ENCODE measurements around the gene KIF22. TPM values are rescaled to one million over a fixed set of nuclear protein-coding genes. Genes with fewer than 3 reads are reported as not detected.

KIF22 gene
- total and polyA plus RNA-seq, 9 of the 15 experiments (the other 6 are each of a cell fraction or from before 2014, with no cell fraction given): 8.7 to 232 (median 131) TPM

DNA sequence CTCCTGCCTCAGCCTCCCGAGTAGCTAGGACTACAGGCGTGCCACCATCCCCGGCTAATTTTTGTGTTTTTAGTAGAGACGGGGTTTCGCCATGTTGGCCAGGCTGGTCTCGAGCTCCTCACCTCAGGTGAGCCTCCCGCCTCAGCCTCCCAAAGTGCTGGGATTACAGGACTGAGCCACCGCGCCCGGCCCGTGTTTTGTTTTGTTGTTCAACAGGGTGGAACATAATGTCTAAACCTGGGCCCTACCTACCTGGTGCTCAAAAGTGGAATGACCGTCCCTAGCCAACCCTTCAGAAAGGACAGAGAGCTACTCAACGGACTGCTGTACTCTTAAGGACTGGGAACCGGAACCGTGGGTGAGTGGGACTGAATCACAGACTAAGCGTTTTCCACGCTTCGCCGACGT, 772 bp upstream of the KIF22 start (continued):
- TF ChIP-seq BRCA1 (IDR thresholded peaks at IDR 0.05) (no peak), BRCA1 (CRISPR knock-in tag; IDR thresholded peaks at IDR 0.05) (0 out of 2 replicates have a peak, but pooled peaks have one; percentile 72), ZNF57 (CRISPR knock-in tag; IDR thresholded peaks at IDR 0.05) (no peak), GATA2 (CRISPR knock-in tag; IDR thresholded peaks at IDR 0.05) (no peak), ILK (tag; IDR thresholded peaks at IDR 0.05; ENCODE audit: borderline replicate concordance, low read depth) (no peak)
- TF ChIP-seq, protein P1, sequence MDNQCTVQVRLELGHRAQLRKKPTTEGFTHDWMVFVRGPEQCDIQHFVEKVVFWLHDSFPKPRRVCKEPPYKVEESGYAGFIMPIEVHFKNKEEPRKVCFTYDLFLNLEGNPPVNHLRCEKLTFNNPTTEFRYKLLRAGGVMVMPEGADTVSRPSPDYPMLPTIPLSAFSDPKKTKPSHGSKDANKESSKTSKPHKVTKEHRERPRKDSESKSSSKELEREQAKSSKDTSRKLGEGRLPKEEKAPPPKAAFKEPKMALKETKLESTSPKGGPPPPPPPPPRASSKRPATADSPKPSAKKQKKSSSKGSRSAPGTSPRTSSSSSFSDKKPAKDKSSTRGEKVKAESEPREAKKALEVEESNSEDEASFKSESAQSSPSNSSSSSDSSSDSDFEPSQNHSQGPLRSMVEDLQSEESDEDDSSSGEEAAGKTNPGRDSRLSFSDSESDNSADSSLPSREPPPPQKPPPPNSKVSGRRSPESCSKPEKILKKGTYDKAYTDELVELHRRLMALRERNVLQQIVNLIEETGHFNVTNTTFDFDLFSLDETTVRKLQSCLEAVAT (IDR thresholded peaks at IDR 0.05): 0 out of 4 replicates have a peak, but pooled peaks of 1 of the 2 experiments have one; percentile 46

GRCh38 chr16:29790949-29791844, 646 bp downstream of the KIF22 start:
- H3K4me1 ChIP-seq (replicated peaks in 1 of 2; ENCODE audit: control insufficient read depth in 2 of 2, insufficient read depth in 2 of 2, low read length in 2 of 2): peaks cover 14 to 17% of the 10 kb centered on the region in 2 experiments
- BruUV-seq (replicated peaks): TSS peak; percentile 64
- intact Hi-C loops (cut with micrococcal nuclease): loop anchor here (1.0 kb wide), 1 partner anchor 14 kb away; no protein-coding TSS in a partner anchor
- ATAC-seq (peak; percentile 43), FAIRE-seq (no peak), DNase-seq (ENCODE audit: extremely low read depth in 1 of 4, low spot score in 3 of 4) (peak in 1 of 4 experiments; percentile 30)
- H3K79me2 ChIP-seq (ENCODE audit: control insufficient read depth, insufficient read depth, low read length): peaks cover 65% of the 10 kb centered on the region
- POLR2A ChIA-PET: interaction anchor here (0.6 to 7.1 kb wide), 9 partner anchors 11 to 182 kb away, joined by 3 to 114 read pairs (median 4); partner anchors contain the start of genes MAZ, TAOK2 and ZG16
- CTCF ChIA-PET (ENCODE audit: low intra/inter-chr PET ratio): interaction anchor here (1.2 kb wide), 1 partner anchor 62 kb away, joined by 3 read pairs; no protein-coding TSS in a partner anchor
- H3K9me1 ChIP-seq (ENCODE audit: control insufficient read depth, insufficient read depth, low read length): no peaks in the 10 kb centered on the region
- H3K4me2 ChIP-seq (ENCODE audit: insufficient read depth, low read length): peak overlapping the region; percentile 93
- peak overlapping the region; percentile 90 to 96 for H3K9ac ChIP-seq (ENCODE audit: insufficient read depth in 1 of 2, low read depth in 2 of 2, low read length in 2 of 2)
- in situ Hi-C loops (cut with MboI): no loop called here
- no peaks in the 10 kb centered on the region for H3K9me3 ChIP-seq (replicated peaks; ENCODE audit: control insufficient read depth, insufficient read depth, low read depth, low read length)
- peaks cover 10% of the 10 kb centered on the region; the same call in 1 of the 2 replicates for H4K20me1 ChIP-seq (replicated peaks; ENCODE audit: control insufficient read depth, insufficient read depth, low read length)
- peak overlapping the region; percentile 87 for H2AFZ ChIP-seq (ENCODE audit: low read depth, low read length)
- no peaks in the 10 kb centered on the region for H3K27me3 ChIP-seq (ENCODE audit: control insufficient read depth in 2 of 2, insufficient read depth in 2 of 2, low read length in 2 of 2)
- H3K36me3 ChIP-seq (ENCODE audit: control insufficient read depth, insufficient read depth, low read length): peaks cover 44% of the 10 kb centered on the region
- H3K27ac ChIP-seq (ENCODE audit: extremely low read depth, low read depth, low read length): peak overlapping the region; percentile 83
- WGBS (ENCODE audit: insufficient coverage, low coverage, missing lambda C conversion rate): 0% methylated on average over 20 of the region's 31 CpGs
- peak overlapping the region; percentile 89 for H3K4me3 ChIP-seq
- TF ChIP-seq, protein P2, sequence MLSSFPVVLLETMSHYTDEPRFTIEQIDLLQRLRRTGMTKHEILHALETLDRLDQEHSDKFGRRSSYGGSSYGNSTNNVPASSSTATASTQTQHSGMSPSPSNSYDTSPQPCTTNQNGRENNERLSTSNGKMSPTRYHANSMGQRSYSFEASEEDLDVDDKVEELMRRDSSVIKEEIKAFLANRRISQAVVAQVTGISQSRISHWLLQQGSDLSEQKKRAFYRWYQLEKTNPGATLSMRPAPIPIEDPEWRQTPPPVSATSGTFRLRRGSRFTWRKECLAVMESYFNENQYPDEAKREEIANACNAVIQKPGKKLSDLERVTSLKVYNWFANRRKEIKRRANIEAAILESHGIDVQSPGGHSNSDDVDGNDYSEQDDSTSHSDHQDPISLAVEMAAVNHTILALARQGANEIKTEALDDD (IDR thresholded peaks at IDR 0.05): peak; percentile 50; the same call in 1 of the 2 replicates
- TF ChIP-seq KAT7 (CRISPR knock-in tag; IDR thresholded peaks at IDR 0.05; ENCODE audit: borderline replicate concordance) (peak; percentile 77; the same call in 1 of the 2 replicates), MTF1 (CRISPR knock-in tag; IDR thresholded peaks at IDR 0.05; ENCODE audit: borderline replicate concordance) (no peak), SIN3A (IDR thresholded peaks at IDR 0.05; ENCODE audit: borderline replicate concordance in 2 of 2, control insufficient read depth in 1 of 2, low read depth in 2 of 2, low read length in 2 of 2) (0 out of 4 replicates have a peak, but pooled peaks of 1 of the 2 experiments have one; percentile 13), BRCA1 (IDR thresholded peaks at IDR 0.05) (no peak), BRCA1 (CRISPR knock-in tag; IDR thresholded peaks at IDR 0.05) (0 out of 2 replicates have a peak, but pooled peaks have one; percentile 72), FOXK1 (CRISPR knock-in tag; IDR thresholded peaks at IDR 0.05; ENCODE audit: borderline replicate concordance) (0 out of 2 replicates have a peak, but pooled peaks have one; percentile 41), ZNF561 (CRISPR knock-in tag; conservative IDR thresholded peaks at IDR 0.05) (no peak), ZNF707 (CRISPR knock-in tag; conservative IDR thresholded peaks at IDR 0.05) (no peak), RBM25 (IDR thresholded peaks at IDR 0.05; ENCODE audit: low read depth, low read length, severe bottlenecking) (peak; percentile 4)
- TF ChIP-seq, protein P3, sequence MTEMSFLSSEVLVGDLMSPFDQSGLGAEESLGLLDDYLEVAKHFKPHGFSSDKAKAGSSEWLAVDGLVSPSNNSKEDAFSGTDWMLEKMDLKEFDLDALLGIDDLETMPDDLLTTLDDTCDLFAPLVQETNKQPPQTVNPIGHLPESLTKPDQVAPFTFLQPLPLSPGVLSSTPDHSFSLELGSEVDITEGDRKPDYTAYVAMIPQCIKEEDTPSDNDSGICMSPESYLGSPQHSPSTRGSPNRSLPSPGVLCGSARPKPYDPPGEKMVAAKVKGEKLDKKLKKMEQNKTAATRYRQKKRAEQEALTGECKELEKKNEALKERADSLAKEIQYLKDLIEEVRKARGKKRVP (CRISPR knock-in tag; IDR thresholded peaks at IDR 0.05): no peak

Measured in K562 (cell line).